Measurements from ENCODE around the gene NAPA. TPM values are rescaled to one million over a fixed set of nuclear protein-coding genes. Genes with fewer than 3 reads are reported as not detected.

NAPA gene
- total RNA-seq, 1 donor from 2014 or later, result 80.0 TPM

GRCh38 chr19:47465957-47466356 lies 48.9 kb downstream of the NAPA start:
- Mint-ChIP-seq H3K4me1 (ENCODE audit: low read depth) (peaks cover 2% of the 10 kb centered on the region), H3K27me3 (peaks cover 57% of the 10 kb centered on the region), H3K4me3 (ENCODE audit: low read depth) (no peak overlapping the region), H3K9me3 (ENCODE audit: low read depth) (no peaks in the 10 kb centered on the region), H3K27ac (no peak overlapping the region), H3K36me3 (ENCODE audit: insufficient read depth) (no peaks in the 10 kb centered on the region)
- TF ChIP-seq CTCF (IDR thresholded peaks at IDR 0.05; ENCODE audit: unreplicated experiment), result no peak
- DNase-seq (ENCODE audit: low spot score, unreplicated experiment), result no peak

GRCh38 chr19:47464675-47465419 lies 50.0 kb downstream of the NAPA start:
- TF ChIP-seq CTCF (IDR thresholded peaks at IDR 0.05; ENCODE audit: unreplicated experiment), result no peak

GRCh38 chr19:47461876-47462275 lies 53.0 kb downstream of the NAPA start:
- Mint-ChIP-seq H3K9me3 (ENCODE audit: low read depth) (no peaks in the 10 kb centered on the region), H3K4me1 (ENCODE audit: low read depth) (no peaks in the 10 kb centered on the region), H3K27ac (no peak overlapping the region), H3K27me3 (peaks cover 27% of the 10 kb centered on the region), H3K36me3 (ENCODE audit: insufficient read depth) (no peaks in the 10 kb centered on the region), H3K4me3 (ENCODE audit: low read depth) (no peak overlapping the region)
- no peak for DNase-seq (ENCODE audit: low spot score, unreplicated experiment)
- TF ChIP-seq CTCF (IDR thresholded peaks at IDR 0.05; ENCODE audit: unreplicated experiment), result no peak

More at GRCh38 chr19:47464675-47465419, 50.0 kb downstream of the NAPA start:
- H3K27me3 Mint-ChIP-seq, result peaks cover 49% of the 10 kb centered on the region
- peaks cover 2% of the 10 kb centered on the region for H3K4me1 Mint-ChIP-seq (ENCODE audit: low read depth)
- H3K36me3 Mint-ChIP-seq (ENCODE audit: insufficient read depth), result no peaks in the 10 kb centered on the region
- no peak overlapping the region for H3K4me3 Mint-ChIP-seq (ENCODE audit: low read depth)
- H3K27ac Mint-ChIP-seq, result no peak overlapping the region
- no peak for DNase-seq (ENCODE audit: low spot score, unreplicated experiment)
- H3K9me3 Mint-ChIP-seq (ENCODE audit: low read depth), result no peaks in the 10 kb centered on the region

GRCh38 chr19:47459477-47459876 lies 55.4 kb downstream of the NAPA start:
- Mint-ChIP-seq H3K9me3 (ENCODE audit: low read depth) (peaks cover 4% of the 10 kb centered on the region), H3K4me3 (ENCODE audit: low read depth) (no peak overlapping the region), H3K27ac (no peak overlapping the region), H3K27me3 (peaks cover 32% of the 10 kb centered on the region), H3K4me1 (ENCODE audit: low read depth) (no peaks in the 10 kb centered on the region), H3K36me3 (ENCODE audit: insufficient read depth) (no peaks in the 10 kb centered on the region)
- DNase-seq (ENCODE audit: low spot score, unreplicated experiment), result no peak
- no peak for TF ChIP-seq CTCF (IDR thresholded peaks at IDR 0.05; ENCODE audit: unreplicated experiment)

- Mint-ChIP-seq H3K4me3 (ENCODE audit: low read depth) (no peak overlapping the region), H3K27me3 (peaks cover 36% of the 10 kb centered on the region), H3K9me3 (ENCODE audit: low read depth) (peaks cover 4% of the 10 kb centered on the region), H3K36me3 (ENCODE audit: insufficient read depth) (no peaks in the 10 kb centered on the region), H3K27ac (no peak overlapping the region), H3K4me1 (ENCODE audit: low read depth) (no peaks in the 10 kb centered on the region)
- no peak for TF ChIP-seq CTCF (IDR thresholded peaks at IDR 0.05; ENCODE audit: unreplicated experiment)
- no peak for DNase-seq (ENCODE audit: low spot score, unreplicated experiment)
Observed at GRCh38 chr19:47458672-47459071, 56.2 kb downstream of the NAPA start.

All from progenitor cell of endocrine pancreas (in vitro differentiated cells).